KMS-11 (cell line): ENCODE results near the gene RESF1.

Experiments
- H2AFZ ChIP-seq: fragments of 200-600 bp; sonication (generic); 2 replicates; pipeline ENCODE4 v1.6.1; 2016; ENCODE audit warnings: antibody characterized with exemption, mixed run types, low read depth
- H3K27ac ChIP-seq: fragments of 200-600 bp; sonication (generic); 2 replicates; pipeline ENCODE4 v1.6.1; 2016; ENCODE audit warnings: mild to moderate bottlenecking, mixed run types
- H3K27me3 ChIP-seq: fragments of 200-600 bp; sonication (generic); 2 replicates; pipeline ENCODE4 v1.6.1; 2017; ENCODE audit warnings: mild to moderate bottlenecking, low read depth, mixed run types, moderate library complexity; ENCODE audit not compliant: insufficient read depth
- H3K36me3 ChIP-seq: fragments of 200-600 bp; sonication (generic); 2 replicates; pipeline ENCODE4 v1.6.1; 2017; ENCODE audit warnings: mild to moderate bottlenecking, mixed run types; ENCODE audit not compliant: insufficient read depth
- H3K4me1 ChIP-seq: fragments of 200-600 bp; sonication (generic); 2 replicates; pipeline ENCODE4 v1.6.1; 2016; ENCODE audit warnings: mild to moderate bottlenecking, low read depth, mixed run types; ENCODE audit not compliant: poor library complexity, severe bottlenecking
- H3K4me2 ChIP-seq: fragments of 200-600 bp; sonication (generic); 2 replicates; pipeline ENCODE4 v1.7.0; 2016; ENCODE audit warnings: mild to moderate bottlenecking, mixed run types
- H3K4me3 ChIP-seq: fragments of 200-600 bp; sonication (generic); IDR thresholded peaks from 2 replicates; pipeline ENCODE4 v1.6.1; 2017; ENCODE audit warnings: low read depth, low read length, mixed read lengths; ENCODE audit not compliant: insufficient read depth
- H3K79me2 ChIP-seq: fragments of 200-600 bp; sonication (generic); 2 replicates; pipeline ENCODE4 v1.6.1; 2016; ENCODE audit warnings: low read depth, mixed run types; ENCODE audit not compliant: insufficient read depth
- H3K9ac ChIP-seq: fragments of 200-600 bp; sonication (generic); 2 replicates; pipeline ENCODE4 v1.6.1; 2016; ENCODE audit warnings: mild to moderate bottlenecking, mixed run types
- H4K20me1 ChIP-seq: fragments of 200-600 bp; sonication (generic); 2 replicates; pipeline ENCODE4 v1.6.1; 2016; ENCODE audit warnings: mild to moderate bottlenecking, mixed run types; ENCODE audit not compliant: insufficient read depth
- CTCF ChIP-seq: fragments of 200-600 bp; sonication (generic); conservative IDR thresholded peaks from 2 replicates; pipeline ENCODE4 v1.6.1; 2017; ENCODE audit warnings: low read depth, mild to moderate bottlenecking, antibody characterized with exemption, low read length, moderate library complexity, mixed read lengths

Gene RESF1

GRCh38 chr12:31991815-31992214, 32.6 kb downstream of the RESF1 start:
- H3K4me1 ChIP-seq = no peaks in the 10 kb centered on the region
- no peak overlapping the region for H2AFZ ChIP-seq
- no peaks in the 10 kb centered on the region for H4K20me1 ChIP-seq
- H3K9ac ChIP-seq = no peak overlapping the region
- H3K4me3 ChIP-seq = no peak overlapping the region
- H3K4me2 ChIP-seq = no peak overlapping the region
- H3K36me3 ChIP-seq = peaks cover 1% of the 10 kb centered on the region; the same call in 1 of the 2 replicates
- no peaks in the 10 kb centered on the region for H3K79me2 ChIP-seq
- no peak overlapping the region for H3K27ac ChIP-seq
- TF ChIP-seq CTCF = no peak
- no peaks in the 10 kb centered on the region for H3K27me3 ChIP-seq

GRCh38 chr12:31999692-32000091, 40.5 kb downstream of the RESF1 start:
- Histone ChIP-seq H2AFZ (no peak overlapping the region), H3K27me3 (no peaks in the 10 kb centered on the region), H4K20me1 (no peaks in the 10 kb centered on the region), H3K36me3 (peaks cover 4% of the 10 kb centered on the region; the same call in 1 of the 2 replicates), H3K9ac (no peak overlapping the region), H3K27ac (no peak overlapping the region), H3K4me2 (no peak overlapping the region), H3K79me2 (no peaks in the 10 kb centered on the region), H3K4me3 (no peak overlapping the region), H3K4me1 (no peaks in the 10 kb centered on the region)
- TF ChIP-seq CTCF = no peak

- H3K36me3 ChIP-seq = peaks cover 4% of the 10 kb centered on the region; the same call in 1 of the 2 replicates
- H3K9ac ChIP-seq = no peak overlapping the region
- H4K20me1 ChIP-seq = no peaks in the 10 kb centered on the region
- H2AFZ ChIP-seq = no peak overlapping the region
- no peaks in the 10 kb centered on the region for H3K79me2 ChIP-seq
- no peak for TF ChIP-seq CTCF
- no peak overlapping the region for H3K4me2 ChIP-seq
- H3K4me1 ChIP-seq = no peaks in the 10 kb centered on the region
- no peak overlapping the region for H3K27ac ChIP-seq
- H3K27me3 ChIP-seq = no peaks in the 10 kb centered on the region
- H3K4me3 ChIP-seq = no peak overlapping the region
Measured at GRCh38 chr12:32000373-32001005, 41.3 kb downstream of the RESF1 start.

GRCh38 chr12:32002848-32003493, 43.8 kb downstream of the RESF1 start:
- Histone ChIP-seq H3K27me3 (no peaks in the 10 kb centered on the region), H4K20me1 (no peaks in the 10 kb centered on the region), H2AFZ (no peak overlapping the region), H3K79me2 (no peaks in the 10 kb centered on the region), H3K27ac (no peak overlapping the region), H3K4me2 (no peak overlapping the region), H3K4me1 (no peaks in the 10 kb centered on the region), H3K9ac (no peak overlapping the region), H3K4me3 (no peak overlapping the region), H3K36me3 (no peaks in the 10 kb centered on the region)
- no peak for TF ChIP-seq CTCF
